K562 (cell line): Measurements from ENCODE around the gene CTSW. TPM values are rescaled to one million over a fixed set of nuclear protein-coding genes. Genes with fewer than 3 reads are reported as not detected.

Source experiments
- BRD9 ChIP-seq: fragments of 450-650 bp; IDR thresholded peaks from 2 replicates; pipeline ENCODE4 v1.6.1; 2018; ENCODE audit warnings: low read depth; ENCODE audit not compliant: partially characterized antibody
- ESRRB ChIP-seq: fragments of 250-450 bp; sonication (Bioruptor Pico); IDR thresholded peaks from 2 replicates; pipeline ENCODE4 v1.5.0; 2020; ENCODE audit warnings: mild to moderate bottlenecking, moderate library complexity, borderline replicate concordance
- HMG20B ChIP-seq: fragments of 250-450 bp; sonication (Bioruptor Pico); IDR thresholded peaks from 2 replicates; pipeline ENCODE4 v1.5.0; 2021; ENCODE audit warnings: mild to moderate bottlenecking
- ILK ChIP-seq: fragments of 450-650 bp; IDR thresholded peaks from 2 replicates; pipeline ENCODE4 v1.6.1; 2016; ENCODE audit warnings: missing genetic modification characterization, low read depth, mild to moderate bottlenecking, missing compliant biosample characterization, moderate library complexity, borderline replicate concordance
- KDM1A ChIP-seq, 2 experiments: fragments of 450-650 bp; IDR thresholded peaks; 2 replicates each; pipeline ENCODE4 v1.6.1; 2016; ENCODE audit warnings: mild to moderate bottlenecking in 2 of 2
- KDM5B ChIP-seq: fragments of 200-600 bp; sonication (generic); IDR thresholded peaks from 2 replicates; pipeline ENCODE4 v1.6.1; 2012; ENCODE audit warnings: low read depth, mild to moderate bottlenecking, moderate library complexity, low read length, control low read depth, inconsistent platforms; ENCODE audit not compliant: insufficient replicate concordance
- MECOM ChIP-seq: fragments of 250-450 bp; sonication (Bioruptor Pico); IDR thresholded peaks from 2 replicates; pipeline ENCODE4 v1.8.0; 2022; ENCODE audit warnings: inconsistent platforms
- MIER1 ChIP-seq: fragments of 450-650 bp; IDR thresholded peaks from 2 replicates; pipeline ENCODE4 v1.6.1; 2016; ENCODE audit warnings: antibody characterized with exemption, mild to moderate bottlenecking, low read depth
- NONO ChIP-seq, 2 experiments: fragments of 200-400 bp in 1 of 2; fragments of 450-650 bp in 1 of 2; formaldehyde crosslinking in 1 of 2; IDR thresholded peaks; 2 replicates each; pipeline ENCODE4 v1.6.1; 2017; ENCODE audit warnings: low read depth in 2 of 2, mild to moderate bottlenecking in 2 of 2, moderate library complexity in 2 of 2, low read length in 1 of 2
- PHF8 ChIP-seq: fragments of 200-600 bp; sonication (generic); IDR thresholded peaks from 2 replicates; pipeline ENCODE4 v1.6.1; 2012; ENCODE audit warnings: mixed run types, mild to moderate bottlenecking, inconsistent platforms, low read length, moderate library complexity, borderline replicate concordance
- POLR2AphosphoS5 ChIP-seq: IDR thresholded peaks from 2 replicates; pipeline ENCODE4 v1.6.1; 2011; ENCODE audit warnings: mild to moderate bottlenecking, low read depth, low read length, moderate library complexity; ENCODE audit not compliant: control insufficient read depth, insufficient read depth
- RAD21 ChIP-seq, 2 experiments: fragments of 250-450 bp in 1 of 2; fragments of 450-650 bp in 1 of 2; sonication (Bioruptor Pico) in 1 of 2; formaldehyde crosslinking in 1 of 2; IDR thresholded peaks in 1 of 2; conservative IDR thresholded peaks in 1 of 2; 2 replicates each; pipeline versions ENCODE4 v1.4.0 to v1.8.0; 2020 to 2022; ENCODE audit warnings: mild to moderate bottlenecking in 2 of 2, moderate library complexity in 1 of 2
- SRSF7 ChIP-seq: fragments of 200-400 bp; formaldehyde crosslinking; optimal IDR thresholded peaks from 2 replicates; pipeline ENCODE3; 2017; ENCODE audit warnings: mild to moderate bottlenecking, low read depth, low read length
- ZBED1 ChIP-seq: IDR thresholded peaks from 2 replicates; pipeline ENCODE4 v1.6.1; 2014
- ZNF41 ChIP-seq: fragments of 250-450 bp; sonication (Bioruptor Pico); conservative IDR thresholded peaks from 2 replicates; pipeline ENCODE4 v1.4.0; 2020; ENCODE audit warnings: mild to moderate bottlenecking
- polyA plus RNA-seq, 8 experiments: library from polyadenylated mRNA; depleted of rRNA in 4 of 8; stranded (reverse) in 5 of 8; unstranded in 3 of 8; fragments of >200 nt; fragmentation: Nextera tagmentation in 2 of 8; fragmentation: Illumina TruSeq in 1 of 8; extraction: Ambion mirVana in 2 of 8; extraction: Trizol in 1 of 8; gene quantifications; 2 replicates each; pipeline versions ENCODE4 v1.2.1 to v1.2.3, GENCODE V29; 2011 to 2014; ENCODE audit warnings: inconsistent platforms in 1 of 8, missing spikeins in 1 of 8
- total RNA-seq, 7 experiments: library from RNA; depleted of rRNA in 6 of 7; stranded (reverse); fragments of >200 nt in 6 of 7; fragmentation: Illumina TruSeq in 2 of 7; extraction: Trizol in 2 of 7; gene quantifications; 2 replicates each; pipeline versions ENCODE4 v1.2.1 to v1.2.3, GENCODE V29; 2011 to 2021; ENCODE audit warnings: low replicate concordance in 1 of 7
- TF ChIP-seq, protein P1 (sequence below), 2 experiments: fragments of 450-650 bp; formaldehyde crosslinking in 1 of 2; IDR thresholded peaks; 2 replicates each; pipeline versions ENCODE4 v1.4.0 to v1.6.1; 2014 to 2020; ENCODE audit warnings: mild to moderate bottlenecking in 2 of 2, borderline replicate concordance in 1 of 2, low read depth in 1 of 2
- TF ChIP-seq, protein P2 (sequence below): sonication (generic); formaldehyde crosslinking; IDR thresholded peaks from 2 replicates; pipeline ENCODE4 v1.8.0; 2022; ENCODE audit warnings: mild to moderate bottlenecking, missing genetic modification reagents, borderline replicate concordance

CTSW gene
- total and polyA plus RNA-seq, 9 of the 15 experiments (the other 6 are each of a cell fraction or from before 2014, with no cell fraction given), result 0.04 TPM; not detected in 8

DNA sequence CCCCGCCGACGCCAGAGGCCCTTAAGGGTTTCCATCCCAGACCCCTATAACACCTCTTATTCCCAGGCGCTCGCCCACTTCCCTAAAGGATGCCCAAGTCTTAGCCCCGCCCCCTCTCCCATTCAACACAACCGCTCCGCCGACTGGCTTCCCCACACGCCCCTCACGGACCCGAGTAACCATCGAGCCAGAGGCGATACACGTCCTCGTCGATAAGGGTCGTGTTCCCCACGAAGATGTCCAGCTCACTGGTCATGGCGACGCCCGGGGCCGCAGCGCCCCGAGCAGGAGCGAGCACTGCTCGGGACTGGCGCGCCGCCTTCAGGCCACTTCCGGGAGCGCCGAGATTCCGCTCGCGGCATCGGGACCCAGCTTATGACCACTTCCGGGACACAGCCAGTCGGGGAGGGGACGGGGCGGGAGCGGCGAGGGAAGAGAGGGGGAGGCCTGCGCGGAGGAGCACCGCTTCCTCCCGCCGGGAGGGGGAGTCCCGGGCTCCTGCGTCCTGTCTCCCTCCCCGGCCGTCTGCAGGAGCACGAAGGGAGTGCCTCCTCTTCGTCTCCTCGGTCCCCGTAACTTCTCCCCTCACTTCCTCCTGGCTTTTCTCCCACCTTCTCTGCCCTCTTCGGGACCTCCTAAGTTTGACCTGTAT is 8.7 kb downstream of the CTSW start, which contains the start of gene FIBP (continued):
- TF ChIP-seq KDM1A (IDR thresholded peaks at IDR 0.05) (peak in 1 of 2 experiments; percentile 58; a peak in 3 of 4 replicates), MIER1 (no peak), NONO (IDR thresholded peaks at IDR 0.05; ENCODE audit: low read depth in 2 of 2, low read length in 1 of 2) (peak in 1 of 2 experiments; percentile 45; a peak in 1 of 4 replicates), ILK (tag) (no peak), ESRRB (CRISPR knock-in tag) (no peak), PHF8 (peak; percentile 98), BRD9 (no peak), KDM5B (peak; percentile 97), MECOM (CRISPR knock-in tag) (no peak), SRSF7 (no peak), HMG20B (CRISPR knock-in tag) (no peak), RAD21 (CRISPR knock-in tag; conservative IDR thresholded peaks at IDR 0.05 in 1 of 2, IDR thresholded peaks at IDR 0.05 in 1 of 2) (peak; percentile 60 to 67), POLR2AphosphoS5 (peak; percentile 91), ZBED1 (no peak; the same call in 1 of the 2 replicates), ZNF41 (CRISPR knock-in tag) (no peak)
- TF ChIP-seq, protein P1, sequence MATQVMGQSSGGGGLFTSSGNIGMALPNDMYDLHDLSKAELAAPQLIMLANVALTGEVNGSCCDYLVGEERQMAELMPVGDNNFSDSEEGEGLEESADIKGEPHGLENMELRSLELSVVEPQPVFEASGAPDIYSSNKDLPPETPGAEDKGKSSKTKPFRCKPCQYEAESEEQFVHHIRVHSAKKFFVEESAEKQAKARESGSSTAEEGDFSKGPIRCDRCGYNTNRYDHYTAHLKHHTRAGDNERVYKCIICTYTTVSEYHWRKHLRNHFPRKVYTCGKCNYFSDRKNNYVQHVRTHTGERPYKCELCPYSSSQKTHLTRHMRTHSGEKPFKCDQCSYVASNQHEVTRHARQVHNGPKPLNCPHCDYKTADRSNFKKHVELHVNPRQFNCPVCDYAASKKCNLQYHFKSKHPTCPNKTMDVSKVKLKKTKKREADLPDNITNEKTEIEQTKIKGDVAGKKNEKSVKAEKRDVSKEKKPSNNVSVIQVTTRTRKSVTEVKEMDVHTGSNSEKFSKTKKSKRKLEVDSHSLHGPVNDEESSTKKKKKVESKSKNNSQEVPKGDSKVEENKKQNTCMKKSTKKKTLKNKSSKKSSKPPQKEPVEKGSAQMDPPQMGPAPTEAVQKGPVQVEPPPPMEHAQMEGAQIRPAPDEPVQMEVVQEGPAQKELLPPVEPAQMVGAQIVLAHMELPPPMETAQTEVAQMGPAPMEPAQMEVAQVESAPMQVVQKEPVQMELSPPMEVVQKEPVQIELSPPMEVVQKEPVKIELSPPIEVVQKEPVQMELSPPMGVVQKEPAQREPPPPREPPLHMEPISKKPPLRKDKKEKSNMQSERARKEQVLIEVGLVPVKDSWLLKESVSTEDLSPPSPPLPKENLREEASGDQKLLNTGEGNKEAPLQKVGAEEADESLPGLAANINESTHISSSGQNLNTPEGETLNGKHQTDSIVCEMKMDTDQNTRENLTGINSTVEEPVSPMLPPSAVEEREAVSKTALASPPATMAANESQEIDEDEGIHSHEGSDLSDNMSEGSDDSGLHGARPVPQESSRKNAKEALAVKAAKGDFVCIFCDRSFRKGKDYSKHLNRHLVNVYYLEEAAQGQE (IDR thresholded peaks at IDR 0.05; ENCODE audit: borderline replicate concordance), result peak; percentile 71; the same call in 1 of the 2 replicates
- TF ChIP-seq, protein P1 (CRISPR knock-in tag; IDR thresholded peaks at IDR 0.05; ENCODE audit: low read depth), result no peak
- TF ChIP-seq, protein P2, sequence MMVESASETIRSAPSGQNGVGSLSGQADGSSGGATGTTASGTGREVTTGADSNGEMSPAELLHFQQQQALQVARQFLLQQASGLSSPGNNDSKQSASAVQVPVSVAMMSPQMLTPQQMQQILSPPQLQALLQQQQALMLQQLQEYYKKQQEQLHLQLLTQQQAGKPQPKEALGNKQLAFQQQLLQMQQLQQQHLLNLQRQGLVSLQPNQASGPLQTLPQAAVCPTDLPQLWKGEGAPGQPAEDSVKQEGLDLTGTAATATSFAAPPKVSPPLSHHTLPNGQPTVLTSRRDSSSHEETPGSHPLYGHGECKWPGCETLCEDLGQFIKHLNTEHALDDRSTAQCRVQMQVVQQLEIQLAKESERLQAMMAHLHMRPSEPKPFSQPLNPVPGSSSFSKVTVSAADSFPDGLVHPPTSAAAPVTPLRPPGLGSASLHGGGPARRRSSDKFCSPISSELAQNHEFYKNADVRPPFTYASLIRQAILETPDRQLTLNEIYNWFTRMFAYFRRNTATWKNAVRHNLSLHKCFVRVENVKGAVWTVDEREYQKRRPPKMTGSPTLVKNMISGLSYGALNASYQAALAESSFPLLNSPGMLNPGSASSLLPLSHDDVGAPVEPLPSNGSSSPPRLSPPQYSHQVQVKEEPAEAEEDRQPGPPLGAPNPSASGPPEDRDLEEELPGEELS, result no peak; the same call in 1 of the 2 replicates
